ENCODE data around the gene RPL36A.

RPL36A gene

DNA sequence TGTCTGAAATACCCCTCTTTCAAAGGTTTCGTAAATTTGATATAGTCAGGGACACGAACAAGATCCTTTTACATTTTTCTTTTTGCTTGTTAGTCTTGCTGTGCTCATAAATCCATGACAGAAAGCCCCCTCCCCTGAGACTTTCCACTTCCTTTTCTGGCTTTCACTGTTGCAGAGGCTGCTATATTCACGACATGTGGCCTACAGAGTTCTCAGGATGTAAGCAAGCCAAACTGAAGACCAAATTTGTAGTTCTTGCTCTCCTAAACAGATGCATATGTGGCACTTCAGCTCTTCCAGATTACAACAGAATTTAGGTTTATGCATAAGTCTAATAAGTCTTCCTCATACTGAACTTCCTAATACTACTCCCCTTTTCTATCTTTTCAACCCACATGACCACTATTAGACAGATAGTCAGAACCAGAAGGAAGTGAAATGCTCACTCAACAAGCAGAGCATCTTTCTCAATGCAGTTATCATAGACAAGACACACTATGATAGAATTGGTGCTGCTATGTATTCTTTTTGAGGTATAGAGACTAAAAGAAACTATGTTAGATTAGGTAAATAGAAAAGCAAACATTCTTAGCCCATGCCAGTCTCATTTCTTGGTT is 19.8 kb upstream of the RPL36A start:
- Histone ChIP-seq H3K4me3 (ENCODE audit: low read depth, low read length) (no peak overlapping the region), H3K79me1 (ENCODE audit: low read length) (no peaks in the 10 kb centered on the region), H2AK5ac (ENCODE audit: low read length) (no peak overlapping the region), H3K36me3 (ENCODE audit: control insufficient read depth in 1 of 2, insufficient read depth in 2 of 2, low read length in 2 of 2) (no peaks in the 10 kb centered on the region), H3K9me3 (ENCODE audit: insufficient read depth, low read depth, low read length) (no peaks in the 10 kb centered on the region), H2BK120ac (ENCODE audit: insufficient read depth, low read length, poor library complexity) (no peak overlapping the region), H4K91ac (ENCODE audit: low read depth, low read length) (no peak overlapping the region), H3K18ac (ENCODE audit: low read length) (no peak overlapping the region), H2AFZ (ENCODE audit: insufficient read depth, low read length, poor library complexity) (no peak overlapping the region), H3K4me1 (ENCODE audit: control insufficient read depth in 1 of 2, insufficient read depth in 2 of 2, low read length in 2 of 2) (no peaks in the 10 kb centered on the region), H3K14ac (ENCODE audit: low read length) (no peak overlapping the region), H3K79me2 (ENCODE audit: control insufficient read depth, insufficient read depth, low read length, poor library complexity) (no peaks in the 10 kb centered on the region), H2BK12ac (ENCODE audit: low read length) (no peak overlapping the region), H3K4me2 (ENCODE audit: low read length) (no peak overlapping the region), H4K8ac (ENCODE audit: low read depth, low read length) (no peak overlapping the region), H4K12ac (ENCODE audit: low read depth, low read length) (no peak overlapping the region), H2BK5ac (ENCODE audit: low read depth, low read length, poor library complexity) (no peak overlapping the region), H3K27me3 (ENCODE audit: insufficient read depth, low read length) (no peaks in the 10 kb centered on the region), H3K9ac (ENCODE audit: low read length) (no peak overlapping the region), H3K27ac (ENCODE audit: low read depth, low read length) (no peak overlapping the region), H3K4ac (ENCODE audit: low read depth, low read length) (no peak overlapping the region), H3K23ac (ENCODE audit: low read length) (no peak overlapping the region)
- no CpG with 5 or more reads among the region's 3 CpGs for WGBS (ENCODE audit: extremely low coverage, insufficient coverage, insufficient read length)
- DNase-seq, result no peak

- Histone ChIP-seq H4K8ac (ENCODE audit: low read depth, low read length) (no peak overlapping the region), H3K9me3 (ENCODE audit: insufficient read depth, low read depth, low read length) (no peaks in the 10 kb centered on the region), H3K4ac (ENCODE audit: low read depth, low read length) (no peak overlapping the region), H3K27me3 (ENCODE audit: insufficient read depth, low read length) (no peaks in the 10 kb centered on the region), H3K23ac (ENCODE audit: low read length) (no peak overlapping the region), H2AFZ (ENCODE audit: insufficient read depth, low read length, poor library complexity) (no peak overlapping the region), H2BK5ac (ENCODE audit: low read depth, low read length, poor library complexity) (no peak overlapping the region), H2AK5ac (ENCODE audit: low read length) (no peak overlapping the region), H3K14ac (ENCODE audit: low read length) (no peak overlapping the region), H3K27ac (ENCODE audit: low read depth, low read length) (no peak overlapping the region), H4K12ac (ENCODE audit: low read depth, low read length) (no peak overlapping the region), H3K4me3 (ENCODE audit: low read depth, low read length) (no peak overlapping the region), H3K79me1 (ENCODE audit: low read length) (no peaks in the 10 kb centered on the region), H3K4me2 (ENCODE audit: low read length) (no peak overlapping the region), H3K36me3 (ENCODE audit: control insufficient read depth in 1 of 2, insufficient read depth in 2 of 2, low read length in 2 of 2) (no peaks in the 10 kb centered on the region), H2BK120ac (ENCODE audit: insufficient read depth, low read length, poor library complexity) (no peak overlapping the region), H3K4me1 (ENCODE audit: control insufficient read depth in 1 of 2, insufficient read depth in 2 of 2, low read length in 2 of 2) (no peaks in the 10 kb centered on the region), H3K18ac (ENCODE audit: low read length) (no peak overlapping the region), H2BK12ac (ENCODE audit: low read length) (no peak overlapping the region), H3K79me2 (ENCODE audit: control insufficient read depth, insufficient read depth, low read length, poor library complexity) (no peaks in the 10 kb centered on the region), H3K9ac (ENCODE audit: low read length) (no peak overlapping the region), H4K91ac (ENCODE audit: low read depth, low read length) (no peak overlapping the region)
- no peak for DNase-seq
- WGBS (ENCODE audit: extremely low coverage, insufficient coverage, insufficient read length), result no CpG with 5 or more reads among the region's 1 CpG
Measured at GRCh38 chrX:101377547-101377946, 13.3 kb upstream of the RPL36A start.

- H3K36me3 ChIP-seq (ENCODE audit: control insufficient read depth in 1 of 2, insufficient read depth in 2 of 2, low read length in 2 of 2), result no peaks in the 10 kb centered on the region
- no peak overlapping the region for H4K12ac ChIP-seq (ENCODE audit: low read depth, low read length)
- H3K4me2 ChIP-seq (ENCODE audit: low read length), result no peak overlapping the region
- H3K4me3 ChIP-seq (ENCODE audit: low read depth, low read length), result no peak overlapping the region
- H4K91ac ChIP-seq (ENCODE audit: low read depth, low read length), result no peak overlapping the region
- no peaks in the 10 kb centered on the region for H3K79me1 ChIP-seq (ENCODE audit: low read length)
- no peaks in the 10 kb centered on the region for H3K9me3 ChIP-seq (ENCODE audit: insufficient read depth, low read depth, low read length)
- H3K79me2 ChIP-seq (ENCODE audit: control insufficient read depth, insufficient read depth, low read length, poor library complexity), result no peaks in the 10 kb centered on the region
- H3K27me3 ChIP-seq (ENCODE audit: insufficient read depth, low read length), result no peaks in the 10 kb centered on the region
- H3K4ac ChIP-seq (ENCODE audit: low read depth, low read length), result no peak overlapping the region
- no peak overlapping the region for H3K18ac ChIP-seq (ENCODE audit: low read length)
- no peak overlapping the region for H2AK5ac ChIP-seq (ENCODE audit: low read length)
- no CpG with 5 or more reads among the region's 4 CpGs for WGBS (ENCODE audit: extremely low coverage, insufficient coverage, insufficient read length)
- H2BK12ac ChIP-seq (ENCODE audit: low read length), result no peak overlapping the region
- H3K14ac ChIP-seq (ENCODE audit: low read length), result no peak overlapping the region
- peaks cover 0 to 6% of the 10 kb centered on the region in 2 experiments for H3K4me1 ChIP-seq (ENCODE audit: control insufficient read depth in 1 of 2, insufficient read depth in 2 of 2, low read length in 2 of 2)
- DNase-seq, result no peak
- no peak overlapping the region for H2BK5ac ChIP-seq (ENCODE audit: low read depth, low read length, poor library complexity)
- H3K9ac ChIP-seq (ENCODE audit: low read length), result no peak overlapping the region
- no peak overlapping the region for H2AFZ ChIP-seq (ENCODE audit: insufficient read depth, low read length, poor library complexity)
- no peak overlapping the region for H4K8ac ChIP-seq (ENCODE audit: low read depth, low read length)
- no peak overlapping the region for H3K27ac ChIP-seq (ENCODE audit: low read depth, low read length)
- no peak overlapping the region for H3K23ac ChIP-seq (ENCODE audit: low read length)
- no peak overlapping the region for H2BK120ac ChIP-seq (ENCODE audit: insufficient read depth, low read length, poor library complexity)
Measured at GRCh38 chrX:101383679-101384205, 7.1 kb upstream of the RPL36A start.

- no peak overlapping the region for H3K9ac ChIP-seq (ENCODE audit: low read length)
- no peaks in the 10 kb centered on the region for H3K27me3 ChIP-seq (ENCODE audit: insufficient read depth, low read length)
- no peaks in the 10 kb centered on the region for H3K36me3 ChIP-seq (ENCODE audit: control insufficient read depth in 1 of 2, insufficient read depth in 2 of 2, low read length in 2 of 2)
- no peak overlapping the region for H4K12ac ChIP-seq (ENCODE audit: low read depth, low read length)
- H4K91ac ChIP-seq (ENCODE audit: low read depth, low read length), result no peak overlapping the region
- DNase-seq, result no peak
- H3K23ac ChIP-seq (ENCODE audit: low read length), result no peak overlapping the region
- no peak overlapping the region for H2BK12ac ChIP-seq (ENCODE audit: low read length)
- H3K27ac ChIP-seq (ENCODE audit: low read depth, low read length), result no peak overlapping the region
- H3K18ac ChIP-seq (ENCODE audit: low read length), result no peak overlapping the region
- H3K4me3 ChIP-seq (ENCODE audit: low read depth, low read length), result no peak overlapping the region
- no peak overlapping the region for H3K14ac ChIP-seq (ENCODE audit: low read length)
- no peak overlapping the region for H3K4ac ChIP-seq (ENCODE audit: low read depth, low read length)
- H3K4me2 ChIP-seq (ENCODE audit: low read length), result no peak overlapping the region
- H2AK5ac ChIP-seq (ENCODE audit: low read length), result no peak overlapping the region
- peaks cover 0 to 6% of the 10 kb centered on the region in 2 experiments for H3K4me1 ChIP-seq (ENCODE audit: control insufficient read depth in 1 of 2, insufficient read depth in 2 of 2, low read length in 2 of 2)
- no peaks in the 10 kb centered on the region for H3K79me2 ChIP-seq (ENCODE audit: control insufficient read depth, insufficient read depth, low read length, poor library complexity)
- no peak overlapping the region for H4K8ac ChIP-seq (ENCODE audit: low read depth, low read length)
- no peak overlapping the region for H2BK120ac ChIP-seq (ENCODE audit: insufficient read depth, low read length, poor library complexity)
- no peaks in the 10 kb centered on the region for H3K79me1 ChIP-seq (ENCODE audit: low read length)
- no peak overlapping the region for H2AFZ ChIP-seq (ENCODE audit: insufficient read depth, low read length, poor library complexity)
- WGBS (ENCODE audit: extremely low coverage, insufficient coverage, insufficient read length), result no CpG with 5 or more reads among the region's 7 CpGs
- H2BK5ac ChIP-seq (ENCODE audit: low read depth, low read length, poor library complexity), result no peak overlapping the region
- H3K9me3 ChIP-seq (ENCODE audit: insufficient read depth, low read depth, low read length), result no peaks in the 10 kb centered on the region
Measured at GRCh38 chrX:101385026-101385684, 5.7 kb upstream of the RPL36A start.
